Smooth muscle cell (in vitro differentiated cells): Measurements from ENCODE around the gene PRR15L. TPM values are rescaled to one million over a fixed set of nuclear protein-coding genes. Genes with fewer than 3 reads are reported as not detected.
"Not testable (repeated sequence)": the region's sequence is repeated elsewhere in the genome, so short reads cannot be mapped to it uniquely, and the experiment has no call there.

Experiments used
- DNase-seq: peaks from one replicate; lab custom pipeline; 2025; ENCODE audit not compliant: unreplicated experiment; lab: John Stamatoyannopoulos, UW
- H2AFZ ChIP-seq: fragments of 200-600 bp; sonication (generic); 2 replicates; pipeline ENCODE4 v1.6.0; 2016; ENCODE audit warnings: antibody characterized with exemption, low read depth, mild to moderate bottlenecking
- H3F3A ChIP-seq: fragments of 200-600 bp; sonication (generic); 2 replicates; pipeline ENCODE4 v1.6.0; 2017; ENCODE audit warnings: antibody characterized with exemption, low read depth
- H3K27ac ChIP-seq: fragments of 200-600 bp; sonication (generic); 2 replicates; pipeline ENCODE4 v1.5.1; 2016; ENCODE audit warnings: low read depth, mild to moderate bottlenecking
- H3K27me3 ChIP-seq: fragments of 200-600 bp; sonication (generic); 2 replicates; pipeline ENCODE4 v1.6.1; 2016; ENCODE audit warnings: low read depth, mild to moderate bottlenecking
- H3K36me3 ChIP-seq: fragments of 200-600 bp; sonication (generic); 2 replicates; pipeline ENCODE4 v1.5.1; 2016; ENCODE audit warnings: low read depth
- H3K4me1 ChIP-seq: fragments of 200-600 bp; sonication (generic); 2 replicates; pipeline ENCODE4 v1.5.1; 2016; ENCODE audit warnings: low read depth
- H3K4me2 ChIP-seq: fragments of 200-600 bp; sonication (generic); 2 replicates; pipeline ENCODE4 v1.6.0; 2016; ENCODE audit warnings: mild to moderate bottlenecking
- H3K4me3 ChIP-seq: fragments of 200-600 bp; sonication (generic); 2 replicates; pipeline ENCODE4 v1.5.1; 2016; ENCODE audit warnings: mild to moderate bottlenecking
- H3K79me2 ChIP-seq: fragments of 200-600 bp; sonication (generic); 2 replicates; pipeline ENCODE4 v1.6.0; 2016; ENCODE audit warnings: low read depth, mild to moderate bottlenecking
- H3K9ac ChIP-seq: fragments of 200-600 bp; sonication (generic); 2 replicates; pipeline ENCODE4 v1.6.0; 2016; ENCODE audit warnings: low read depth
- H3K9me3 ChIP-seq: fragments of 200-600 bp; sonication (generic); replicated peaks from 2 replicates; pipeline ENCODE4 v1.5.1; 2016; ENCODE audit warnings: low read depth
- H4K20me1 ChIP-seq: fragments of 200-600 bp; sonication (generic); 2 replicates; pipeline ENCODE4 v1.6.0; 2016; ENCODE audit warnings: low read depth
- CTCF ChIP-seq: fragments of 200-600 bp; sonication (generic); IDR thresholded peaks from 2 replicates; pipeline ENCODE4 v1.5.1; 2017; ENCODE audit warnings: borderline replicate concordance, mild to moderate bottlenecking, antibody characterized with exemption; ENCODE audit not compliant: insufficient read depth, poor library complexity, severe bottlenecking
- WGBS: methylation state at CpG from one replicate; pipeline ENCODE4 v1.1.7; 2016; ENCODE audit warnings: low lambda C conversion rate; 5-methylcytosine and 5-hydroxymethylcytosine counted together
- polyA plus RNA-seq: library from polyadenylated mRNA; unstranded; fragments of >200 nt; fragmentation: Nextera tagmentation; extraction: Ambion mirVana; gene quantifications from 2 replicates; pipeline ENCODE4 v1.2.1, GENCODE V29; 2016
- total RNA-seq: library from RNA; depleted of rRNA; stranded (reverse); fragments of >200 nt; gene quantifications from 2 replicates; pipeline ENCODE4 v1.2.3, GENCODE V29; 2014

PRR15L gene
- total and polyA plus RNA-seq, 2 experiments from 2014 or later: not detected

GRCh38 chr17:47935961-47936360 lies 21.7 kb downstream of the PRR15L start:
- Histone ChIP-seq H3K4me1 (no peaks in the 10 kb centered on the region), H4K20me1 (no peaks in the 10 kb centered on the region), H3K4me2 (no peak overlapping the region), H3K4me3 (no peak overlapping the region), H3K9me3 (no peaks in the 10 kb centered on the region), H2AFZ (no peak overlapping the region), H3K36me3 (no peaks in the 10 kb centered on the region), H3K9ac (no peak overlapping the region), H3F3A (no peaks in the 10 kb centered on the region), H3K27me3 (no peaks in the 10 kb centered on the region), H3K79me2 (no peaks in the 10 kb centered on the region), H3K27ac (no peak overlapping the region)
- no peak for TF ChIP-seq CTCF
- 65% methylated on average over 5 of the region's 5 CpGs for WGBS
- DNase-seq: no peak

DNA sequence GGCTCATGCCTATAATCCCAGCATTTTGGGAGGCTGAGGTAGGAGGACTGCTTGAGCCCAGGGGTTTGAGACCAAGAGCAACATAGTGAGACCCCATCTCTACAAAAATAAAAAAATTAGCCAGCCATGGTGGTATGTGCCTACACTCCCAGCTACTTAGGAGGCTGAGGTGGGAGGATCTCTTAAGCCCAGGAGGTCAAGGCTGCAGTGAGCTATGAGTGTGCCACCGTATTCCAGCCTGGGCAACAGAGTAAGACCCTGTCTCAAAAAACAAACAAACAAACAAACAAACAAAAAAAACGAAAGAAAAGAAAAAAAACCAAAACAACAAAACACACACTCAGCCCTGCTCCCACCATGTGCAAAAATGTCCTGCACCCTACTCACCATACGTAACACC lies 22.2 kb downstream of the PRR15L start:
- not testable (repeated sequence) for H3K4me2 ChIP-seq, H3K79me2 ChIP-seq, H3K27ac ChIP-seq, H3K9ac ChIP-seq, H4K20me1 ChIP-seq, H3K9me3 ChIP-seq, DNase-seq, H3K4me1 ChIP-seq, H3F3A ChIP-seq, H3K36me3 ChIP-seq, H2AFZ ChIP-seq, H3K4me3 ChIP-seq, H3K27me3 ChIP-seq
- WGBS: 80% methylated on average over 3 of the region's 3 CpGs

DNA sequence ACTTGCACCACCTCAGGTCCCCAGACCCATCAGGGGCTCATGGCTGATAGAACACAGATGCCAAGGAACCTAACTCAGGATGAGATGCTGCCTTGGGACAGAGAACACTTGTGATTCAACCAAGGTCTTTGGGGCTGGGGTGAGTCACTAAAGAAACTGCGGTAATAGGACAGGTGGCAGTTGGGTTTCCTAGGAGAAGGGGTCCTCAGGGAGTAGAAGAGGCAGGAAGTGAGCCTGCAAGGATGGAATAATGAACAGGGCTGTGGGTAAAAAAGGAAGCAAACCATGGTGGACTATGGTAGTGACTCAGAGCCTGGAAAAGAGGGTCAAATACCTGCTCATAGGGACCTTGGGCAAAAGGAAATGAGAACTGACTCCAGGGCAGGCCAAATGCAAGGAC lies 22.8 kb downstream of the PRR15L start:
- Histone ChIP-seq H3K79me2 (no peaks in the 10 kb centered on the region), H4K20me1 (no peaks in the 10 kb centered on the region), H3K9me3 (no peaks in the 10 kb centered on the region), H3K4me1 (no peaks in the 10 kb centered on the region), H3K4me3 (no peak overlapping the region), H3F3A (no peaks in the 10 kb centered on the region), H2AFZ (no peak overlapping the region), H3K27me3 (no peaks in the 10 kb centered on the region), H3K9ac (no peak overlapping the region), H3K4me2 (no peak overlapping the region), H3K36me3 (no peaks in the 10 kb centered on the region), H3K27ac (no peak overlapping the region)
- no peak for DNase-seq
- TF ChIP-seq CTCF: no peak
- WGBS: 95% methylated on average over 1 of the region's 1 CpG

DNA sequence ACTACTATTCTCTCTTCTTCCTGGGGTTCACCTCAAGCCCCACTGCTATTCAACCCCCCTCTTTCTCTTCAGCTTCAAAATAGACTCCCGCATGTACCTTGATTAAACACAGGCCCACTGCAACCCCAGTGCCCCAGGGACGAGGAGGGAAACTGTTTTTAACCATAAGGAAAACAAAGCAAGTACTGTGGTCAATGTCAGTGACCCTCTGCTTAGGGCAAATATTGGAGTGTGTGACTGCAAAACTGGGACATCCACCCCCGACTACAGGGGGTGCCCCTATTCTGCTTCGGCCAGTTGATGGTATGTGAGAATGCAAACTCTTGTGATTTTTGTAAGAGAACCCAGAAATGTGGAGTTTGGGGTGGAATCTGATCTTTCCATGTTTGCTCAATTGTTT lies 25.8 kb downstream of the PRR15L start:
- no peak overlapping the region for H3K27ac ChIP-seq

More for the DNA sequence above, 25.8 kb downstream of the PRR15L start:
- Histone ChIP-seq H3K36me3 (no peaks in the 10 kb centered on the region), H3K4me3 (no peak overlapping the region), H3K9me3 (no peaks in the 10 kb centered on the region), H3K4me1 (no peaks in the 10 kb centered on the region), H3K79me2 (no peaks in the 10 kb centered on the region), H2AFZ (no peak overlapping the region), H3F3A (no peaks in the 10 kb centered on the region), H3K4me2 (no peak overlapping the region), H3K27me3 (no peaks in the 10 kb centered on the region), H3K9ac (no peak overlapping the region), H4K20me1 (no peaks in the 10 kb centered on the region)
- DNase-seq: no peak
- WGBS: 97% methylated on average over 4 of the region's 4 CpGs
- TF ChIP-seq CTCF: no peak
